Measurements from ENCODE around the gene GLYR1.

The GLYR1 gene

DNA sequence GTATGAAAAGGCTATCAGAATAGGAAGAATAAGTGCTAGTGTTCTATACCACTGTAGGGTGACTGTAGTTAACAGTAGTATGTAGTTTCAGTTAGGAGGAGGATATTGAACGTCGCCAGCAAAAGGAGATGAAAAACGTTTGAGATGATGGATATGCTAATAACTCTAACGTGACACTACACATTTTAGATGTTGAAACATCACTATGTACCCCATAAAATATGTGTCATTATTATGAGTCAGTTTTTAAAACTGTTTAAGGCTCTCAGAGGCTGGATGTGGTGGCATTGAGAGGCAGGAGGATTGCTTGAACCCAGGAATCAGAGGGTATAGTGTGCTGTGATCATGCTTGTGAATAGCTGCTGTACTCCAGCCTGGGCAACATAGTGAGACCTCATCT is 32.0 kb upstream of the GLYR1 start:
- DNase-seq: no peak

DNA sequence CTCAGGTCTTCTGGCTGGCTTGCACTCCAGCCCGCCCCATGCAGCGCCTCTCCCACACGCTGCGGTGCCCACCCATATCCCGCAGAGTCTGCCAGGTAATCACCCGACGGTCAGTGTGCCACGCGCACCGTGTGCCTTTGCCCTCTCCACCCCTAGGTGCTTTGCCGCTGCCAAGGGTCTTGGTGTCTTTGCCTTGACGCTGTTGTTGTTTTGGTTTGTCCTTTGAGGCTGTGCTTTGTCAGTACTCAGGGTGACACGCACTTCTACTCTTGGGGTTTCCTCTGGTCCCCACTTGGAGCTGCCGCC is 30.2 kb upstream of the GLYR1 start:
- no peak for DNase-seq

DNA sequence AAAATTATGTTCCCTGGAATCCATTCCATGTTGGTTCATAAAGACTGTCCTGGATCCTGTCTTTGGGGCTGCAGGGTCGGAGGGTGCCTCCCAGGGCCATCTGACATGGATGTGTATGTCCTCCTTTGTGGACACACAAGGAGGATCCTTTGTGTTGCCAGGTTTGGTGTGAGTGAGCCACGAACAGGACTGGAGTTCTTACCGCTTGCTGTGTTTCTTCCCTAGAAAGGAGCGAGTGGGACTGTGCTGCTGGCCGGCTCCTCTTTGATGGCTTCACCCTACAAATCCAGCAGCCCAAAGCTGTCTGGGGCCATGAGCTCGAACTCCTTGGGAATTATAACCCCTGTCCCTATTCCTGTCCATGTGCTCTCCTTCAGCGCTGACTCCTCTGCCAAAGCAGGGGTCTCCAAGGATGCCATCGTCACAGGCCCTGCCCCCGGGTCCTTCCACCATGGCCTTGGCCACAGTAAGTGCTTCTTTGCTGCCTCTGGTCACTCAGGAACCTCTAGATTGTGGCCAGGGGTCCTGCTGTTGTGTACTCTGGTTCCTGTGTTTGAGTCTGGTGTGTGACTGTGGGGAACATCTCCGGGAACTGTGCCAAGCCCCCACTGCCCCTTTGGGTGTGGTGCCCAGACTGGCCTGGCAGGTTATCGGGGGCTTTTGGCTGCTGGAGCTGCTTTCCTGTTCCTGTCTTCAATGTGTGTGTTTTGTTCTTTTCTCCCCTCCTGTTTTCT is 29.7 kb upstream of the GLYR1 start:
- no peak for DNase-seq

DNA sequence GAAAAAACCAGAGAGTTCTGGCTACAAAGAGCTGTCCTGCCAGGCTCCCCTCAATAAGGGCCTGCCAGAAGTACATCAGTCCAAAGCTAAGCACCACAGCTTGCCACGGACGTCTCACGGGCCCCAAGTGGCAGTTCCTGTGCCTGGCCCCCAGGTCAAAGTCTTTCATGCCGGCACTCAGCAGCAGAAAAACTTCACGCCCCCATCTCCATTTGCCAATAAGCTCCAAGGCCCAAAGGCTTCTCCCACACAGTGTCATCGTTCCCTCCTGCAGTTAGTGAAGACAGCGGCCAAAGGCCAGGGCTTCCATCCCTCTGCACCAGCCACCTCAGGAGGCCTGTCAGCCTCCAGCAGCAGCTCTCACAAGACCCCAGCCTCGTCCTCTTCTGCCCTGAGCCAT is 27.6 kb upstream of the GLYR1 start:
- DNase-seq: no peak

DNA sequence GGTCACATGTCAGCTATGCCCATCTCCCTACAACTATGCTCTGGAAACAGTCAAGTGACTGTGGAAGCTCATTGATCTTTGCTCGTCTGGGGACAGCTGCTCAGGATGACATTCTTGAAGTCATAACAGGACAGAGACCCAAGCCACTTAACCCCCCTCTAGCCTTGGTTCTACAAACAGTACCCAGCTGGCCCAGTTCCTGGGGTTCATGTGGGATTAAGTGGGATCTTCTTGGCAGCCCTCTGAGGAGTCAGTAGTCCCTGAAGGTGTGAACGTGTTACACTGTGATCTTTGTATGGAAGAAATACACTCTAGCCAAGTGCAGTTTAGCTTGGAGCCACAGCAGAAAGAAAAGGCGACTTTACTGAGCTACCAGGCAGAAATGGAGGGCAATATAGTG is 26.0 kb upstream of the GLYR1 start:
- DNase-seq: no peak

DNA sequence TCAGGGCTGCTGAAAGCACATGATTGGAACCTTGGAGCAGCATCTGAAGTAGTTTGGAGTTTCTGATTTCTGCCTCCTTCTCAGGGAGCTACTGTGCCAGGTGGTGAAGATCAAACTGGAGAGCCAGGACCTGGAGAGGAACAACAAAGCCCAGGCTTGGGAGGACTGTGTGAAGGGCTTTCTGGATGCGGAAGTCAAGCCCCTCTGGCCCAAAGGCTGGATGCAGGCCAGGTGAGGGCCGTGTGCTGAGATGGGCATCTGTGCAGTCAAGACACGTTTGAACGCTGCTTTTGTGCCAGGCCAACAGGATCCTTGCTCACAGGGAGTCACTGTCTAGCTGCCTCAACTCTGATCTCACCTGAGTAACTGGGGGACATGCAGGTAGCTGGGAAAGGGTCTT is 24.0 kb upstream of the GLYR1 start:
- DNase-seq: no peak

DNA sequence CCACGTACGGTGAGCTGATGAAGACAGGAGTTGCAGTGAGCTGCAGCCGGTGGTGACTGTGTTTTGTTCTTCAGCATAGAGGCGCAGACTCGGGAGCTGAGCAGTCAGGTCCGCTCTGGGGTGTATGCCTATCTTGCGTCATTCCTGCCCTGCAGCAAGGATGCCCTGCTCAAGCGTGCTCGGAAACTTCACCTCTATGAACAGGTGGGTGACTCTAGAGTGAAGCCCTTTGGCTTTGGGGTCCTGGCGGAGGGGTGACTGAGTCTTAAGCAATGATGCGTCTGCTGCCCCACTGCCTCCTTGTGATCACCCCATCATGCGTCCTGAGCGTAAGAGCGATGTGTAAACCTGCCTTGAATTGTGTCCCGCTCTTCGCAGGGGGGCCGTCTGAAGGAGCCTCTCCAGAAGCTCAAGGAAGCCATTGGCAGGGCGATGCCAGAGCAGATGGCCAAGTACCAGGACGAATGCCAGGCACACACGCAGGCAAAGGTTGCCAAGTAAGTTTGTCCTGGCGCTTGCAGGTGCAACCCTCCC is 23.1 kb upstream of the GLYR1 start:
- DNase-seq: no peak

DNA sequence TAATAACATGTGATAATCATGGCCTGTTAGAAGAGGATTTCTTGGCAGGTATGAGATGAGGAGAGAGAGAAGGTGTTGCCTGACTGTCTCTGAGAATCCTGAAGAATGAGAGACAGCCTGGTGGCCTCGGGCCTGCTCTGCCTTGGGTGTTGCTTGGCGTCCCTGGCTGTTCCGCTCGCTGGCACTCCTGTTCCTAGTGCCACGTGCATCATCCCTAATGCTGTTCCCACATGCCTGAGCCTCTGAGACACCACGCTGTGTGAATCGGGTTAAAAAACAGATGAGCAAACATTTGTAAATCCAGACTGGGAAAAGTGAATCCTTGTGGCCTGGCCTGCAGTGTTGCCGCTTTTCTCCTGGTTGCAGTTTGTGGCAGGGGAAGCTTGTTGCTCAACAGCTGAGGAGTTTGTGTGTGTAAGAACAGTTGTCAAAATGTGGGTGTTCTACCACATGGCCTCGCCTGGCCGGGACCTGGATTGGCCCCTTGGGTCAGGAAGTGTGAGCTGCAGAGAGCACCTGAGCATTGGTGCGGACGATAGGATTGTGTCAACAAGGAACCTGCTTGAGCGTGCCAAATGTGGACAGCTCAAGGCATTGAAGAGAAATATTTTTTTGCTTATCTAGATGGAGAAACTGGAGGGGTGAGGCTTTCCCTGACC is 22.2 kb upstream of the GLYR1 start:
- no peak for DNase-seq

DNA sequence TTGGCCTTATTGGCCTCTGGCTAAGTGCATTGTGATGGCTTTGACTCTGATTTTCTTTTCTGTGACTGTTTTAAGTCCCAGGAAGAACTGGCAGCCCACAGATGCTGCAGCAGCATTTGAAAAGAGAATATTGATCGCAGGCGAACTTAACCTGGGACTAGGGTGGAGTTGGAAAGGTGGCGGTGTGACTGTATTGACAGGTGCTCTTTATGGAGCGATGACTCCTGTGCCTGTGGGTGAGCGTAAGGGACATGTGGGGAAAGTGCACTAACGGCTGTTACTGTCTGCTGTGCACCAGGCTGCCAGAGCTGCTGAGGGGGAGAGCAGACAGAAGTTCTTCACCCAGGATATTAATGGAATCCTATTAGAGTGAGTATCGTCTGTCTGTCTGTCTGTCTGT is 21.4 kb upstream of the GLYR1 start:
- no peak for DNase-seq

DNA sequence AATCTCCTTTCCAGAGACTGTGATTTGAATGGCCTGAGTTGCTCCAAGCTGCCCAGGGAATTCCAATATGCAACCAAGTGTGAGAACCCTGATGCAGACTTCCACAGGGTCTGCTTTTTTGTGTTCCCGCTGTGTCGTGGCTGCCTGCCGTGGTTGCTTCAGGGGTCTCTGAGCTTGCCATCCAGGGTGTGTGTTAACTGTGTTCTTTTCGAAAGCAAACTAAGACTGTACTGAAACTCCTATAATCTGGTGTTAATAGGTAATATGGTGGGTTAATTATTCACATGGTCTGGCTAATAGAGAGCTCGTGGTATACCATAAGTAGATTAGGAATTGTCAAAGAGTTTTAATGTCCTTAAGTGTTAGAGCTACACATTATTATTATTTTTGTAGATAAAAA is 20.9 kb upstream of the GLYR1 start:
- no peak for DNase-seq

DNA sequence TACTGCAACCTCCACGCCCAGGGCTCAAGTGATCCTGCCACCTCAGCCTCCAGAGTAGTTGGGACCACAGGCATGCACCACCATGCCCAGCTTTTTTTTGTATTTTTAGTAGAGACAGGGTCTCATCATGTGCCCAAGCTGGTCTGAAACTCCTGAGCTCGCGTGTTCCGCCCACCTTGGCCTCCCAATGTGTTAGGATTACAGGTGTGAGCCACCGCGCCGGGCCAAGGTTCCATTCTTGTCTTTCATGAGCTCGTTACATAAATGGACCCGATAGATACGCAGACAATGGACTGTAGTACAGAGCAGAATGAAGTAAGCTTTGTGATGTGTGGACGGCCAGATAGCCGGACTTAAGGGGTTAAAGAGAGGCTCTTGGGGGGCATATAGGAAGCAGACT is 19.5 kb upstream of the GLYR1 start:
- no peak for DNase-seq

DNA sequence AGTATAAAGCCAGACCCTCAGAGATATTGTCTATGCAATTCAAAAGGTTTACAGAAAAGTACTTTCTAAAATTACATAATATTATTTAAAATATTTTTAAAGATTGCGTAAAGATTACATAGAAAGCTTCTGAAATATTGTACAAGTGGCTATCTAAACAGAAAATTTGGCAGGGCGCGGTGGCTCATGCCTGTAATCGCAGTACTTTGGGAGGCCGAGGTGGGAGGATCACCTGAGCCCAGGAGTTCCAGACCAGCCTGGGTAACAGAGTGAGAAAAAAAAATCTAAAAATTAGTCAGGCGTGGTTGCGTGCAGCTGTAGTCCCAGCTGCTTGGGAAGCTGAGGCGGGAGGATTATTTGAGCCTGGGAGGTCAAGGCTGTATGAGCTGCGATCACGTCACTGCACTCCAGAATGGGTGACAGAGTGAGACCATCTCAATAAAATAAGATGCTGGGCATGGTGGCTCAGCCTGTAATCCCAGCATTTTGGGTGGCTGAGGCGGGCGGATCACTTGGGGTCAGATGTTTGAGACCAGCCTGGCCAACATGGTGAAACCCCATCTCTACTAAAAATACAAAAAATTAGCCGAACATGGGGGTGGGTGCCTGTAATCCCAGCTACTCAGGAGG is 18.3 kb upstream of the GLYR1 start:
- no peak for DNase-seq

DNA sequence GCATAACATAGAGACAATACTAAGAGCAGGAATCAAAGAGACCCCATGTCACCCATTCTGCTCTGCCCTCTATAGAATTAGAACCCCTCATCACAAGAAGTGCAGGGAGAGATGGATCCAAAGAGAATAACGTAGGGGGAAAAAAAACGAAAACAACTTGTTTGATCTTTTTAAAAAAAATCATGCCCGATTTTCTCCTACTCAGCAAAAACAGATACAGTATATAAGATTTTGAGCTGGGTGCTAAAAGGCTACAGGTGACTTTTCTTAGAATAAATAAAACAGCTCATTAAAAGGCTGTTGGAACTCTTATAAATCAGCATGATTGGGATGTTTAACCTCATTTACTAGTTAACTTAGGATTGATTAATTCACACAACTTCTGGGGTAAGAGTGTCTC is 17.6 kb upstream of the GLYR1 start:
- no peak for DNase-seq

DNA sequence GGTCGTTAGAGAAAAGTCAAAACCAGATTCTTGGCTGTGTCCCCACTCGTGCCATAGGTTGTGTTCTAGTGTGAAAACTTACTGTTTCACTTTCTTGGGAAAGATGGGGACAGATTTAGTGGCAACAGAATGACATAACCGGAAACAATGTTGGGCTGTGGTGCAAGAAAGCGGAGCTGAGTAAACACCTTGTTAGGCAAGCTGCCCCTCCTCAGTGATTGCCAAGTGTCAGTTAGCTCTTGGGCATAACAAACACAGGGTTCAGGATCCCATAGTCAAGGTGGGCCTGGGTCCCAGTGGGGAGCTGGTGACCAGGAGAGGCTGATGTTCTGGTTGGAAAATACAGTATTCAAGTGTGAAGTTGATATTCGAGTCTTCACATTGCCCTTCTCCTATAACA is 15.6 kb upstream of the GLYR1 start:
- no peak for DNase-seq

DNA sequence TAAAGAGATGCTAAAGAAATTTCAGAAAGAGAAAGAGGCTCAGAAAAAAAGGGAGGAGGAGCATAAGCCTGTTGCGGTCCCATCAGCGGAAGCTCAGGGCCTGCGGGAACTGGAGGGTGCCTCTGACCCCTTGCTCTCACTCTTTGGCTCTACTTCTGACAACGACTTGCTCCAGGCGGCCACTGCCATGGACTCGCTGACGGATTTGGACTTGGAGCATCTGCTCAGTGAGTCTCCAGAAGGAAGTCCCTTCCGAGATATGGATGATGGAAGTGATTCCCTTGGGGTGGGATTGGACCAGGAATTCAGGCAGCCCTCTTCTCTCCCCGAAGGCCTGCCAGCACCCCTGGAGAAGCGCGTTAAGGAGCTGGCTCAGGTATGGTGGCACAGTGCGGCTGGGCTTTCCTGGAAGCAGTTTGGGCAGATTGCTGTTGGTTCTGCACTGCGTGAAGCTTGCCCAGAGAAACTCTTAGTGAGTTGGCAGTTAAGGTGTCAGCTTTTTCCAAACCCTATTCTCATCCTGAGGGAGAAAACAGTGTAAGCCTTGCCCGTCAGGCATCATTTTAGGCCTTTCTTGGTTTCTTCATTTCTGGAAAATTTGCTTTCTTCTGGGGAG is 13.7 kb upstream of the GLYR1 start:
- DNase-seq: no peak

DNA sequence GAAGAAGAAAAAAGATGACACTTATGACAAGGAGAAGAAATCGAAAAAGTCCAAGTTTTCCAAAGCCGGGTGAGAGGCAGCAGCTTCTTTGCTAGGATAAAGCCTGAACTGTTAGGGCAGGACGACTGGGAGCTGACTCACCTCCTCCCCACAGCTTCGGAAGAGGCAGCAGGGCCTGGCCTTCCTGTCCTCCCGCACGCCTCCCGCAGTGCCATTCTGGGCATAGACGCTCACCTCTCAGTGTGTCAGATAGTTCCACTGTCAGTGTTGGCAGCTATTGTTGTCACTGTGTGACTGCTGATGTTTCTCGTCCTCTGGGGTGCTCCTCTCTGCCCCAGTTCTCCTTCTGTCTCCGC is 12.8 kb upstream of the GLYR1 start:
- no peak for DNase-seq

DNA sequence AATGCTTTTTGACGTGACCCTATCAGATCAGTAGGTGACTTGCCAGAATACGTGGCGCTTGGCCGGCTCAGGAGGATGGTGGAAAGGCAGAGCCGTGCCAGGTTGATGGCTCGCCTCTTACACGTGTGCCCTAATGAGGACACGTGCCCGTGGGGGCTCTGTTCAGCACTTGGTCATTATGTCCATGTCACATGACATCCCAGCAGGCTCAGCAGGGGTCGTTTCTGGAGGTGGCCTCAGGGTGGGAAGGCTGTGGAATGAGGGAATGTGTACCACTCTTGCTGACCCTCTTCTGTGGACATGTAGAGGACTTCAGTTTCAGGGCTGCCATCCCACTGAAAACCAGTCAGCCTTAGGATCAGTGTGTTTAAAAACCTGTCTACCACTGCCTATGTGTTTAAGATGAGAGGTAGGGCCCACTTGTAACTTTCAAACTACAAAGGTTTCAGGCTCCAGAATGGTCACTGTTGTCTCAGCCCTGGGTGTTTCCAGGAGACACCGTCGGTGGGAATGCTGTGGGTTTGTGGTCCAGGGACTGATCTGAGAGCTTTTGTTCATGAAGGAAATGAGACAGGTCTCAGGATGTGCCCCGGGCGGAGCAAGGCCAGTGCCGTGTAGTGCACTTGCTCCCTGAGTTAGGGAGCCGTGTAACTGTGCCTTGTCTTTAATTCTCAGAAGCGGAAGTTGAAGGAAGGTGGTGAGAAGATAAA is 12.3 kb upstream of the GLYR1 start:
- DNase-seq: no peak

DNA sequence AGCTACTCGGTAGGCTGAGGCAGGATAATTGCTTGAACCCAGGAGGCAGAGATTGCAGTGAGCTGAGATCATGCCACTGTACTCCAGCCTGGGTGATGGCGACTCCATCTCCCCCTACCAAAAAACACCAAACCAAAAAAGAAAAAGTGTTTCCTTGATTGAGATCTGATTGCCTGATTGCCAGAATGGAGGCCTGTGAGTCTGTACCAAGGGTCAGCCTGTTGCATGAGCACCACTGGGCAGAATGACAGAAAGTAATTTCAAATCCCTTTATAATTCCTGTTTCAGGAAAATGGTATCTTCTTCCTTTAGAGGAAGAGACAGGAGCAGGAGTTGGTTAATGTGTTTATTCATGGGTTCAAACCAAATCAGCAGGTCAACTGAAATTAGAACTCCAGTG is 8.7 kb upstream of the GLYR1 start:
- DNase-seq: no peak

DNA sequence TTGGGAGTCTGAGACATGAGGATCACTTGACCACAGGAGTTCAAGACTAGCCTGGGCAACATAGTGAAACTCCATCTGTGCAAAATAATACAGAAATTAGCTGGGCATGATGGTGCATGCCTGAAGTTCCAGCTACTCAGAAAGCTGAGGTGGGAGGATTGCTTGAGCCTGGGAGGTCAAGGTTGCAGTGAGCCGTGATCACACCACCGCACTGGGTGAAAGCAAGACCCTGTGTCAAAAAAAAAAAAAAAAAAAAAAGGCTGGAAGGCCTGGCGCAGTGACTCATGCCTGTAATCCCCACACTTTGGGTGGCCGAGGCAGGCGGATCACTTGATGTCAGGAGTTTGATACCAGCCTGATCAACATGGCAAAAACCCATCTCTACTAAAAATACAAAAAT is 8.3 kb upstream of the GLYR1 start:
- no peak for DNase-seq

DNA sequence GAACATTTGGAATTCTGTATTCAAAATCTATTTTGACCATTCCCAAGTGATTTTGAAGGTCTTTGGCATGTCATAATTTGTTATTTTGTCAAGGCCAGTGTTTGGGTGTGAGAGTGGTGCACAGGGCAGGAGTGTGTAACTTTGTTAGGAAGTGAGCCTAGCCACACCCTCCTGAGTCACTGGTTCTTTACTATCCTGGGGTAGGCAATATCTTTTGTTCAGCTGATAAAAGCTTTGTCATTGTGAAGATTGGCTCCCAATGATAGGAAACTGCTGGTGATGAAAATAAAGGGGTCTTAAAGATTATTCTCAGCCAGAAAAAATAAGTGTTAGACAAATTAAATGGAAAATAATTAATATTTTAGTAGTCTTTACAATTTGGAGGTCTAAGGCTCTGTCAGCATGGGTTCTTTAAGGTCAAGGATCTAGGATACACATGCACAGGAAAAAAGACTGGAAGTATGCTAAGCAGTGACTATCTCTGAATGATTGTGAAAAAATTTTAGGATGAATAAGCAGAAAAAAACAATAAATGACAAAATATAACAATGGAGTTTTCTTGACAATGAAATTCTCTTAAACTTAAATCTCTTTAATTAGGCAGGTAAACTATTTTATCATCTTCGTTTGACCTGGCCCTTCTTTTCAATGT is 5.3 kb upstream of the GLYR1 start:
- no peak for DNase-seq

DNA sequence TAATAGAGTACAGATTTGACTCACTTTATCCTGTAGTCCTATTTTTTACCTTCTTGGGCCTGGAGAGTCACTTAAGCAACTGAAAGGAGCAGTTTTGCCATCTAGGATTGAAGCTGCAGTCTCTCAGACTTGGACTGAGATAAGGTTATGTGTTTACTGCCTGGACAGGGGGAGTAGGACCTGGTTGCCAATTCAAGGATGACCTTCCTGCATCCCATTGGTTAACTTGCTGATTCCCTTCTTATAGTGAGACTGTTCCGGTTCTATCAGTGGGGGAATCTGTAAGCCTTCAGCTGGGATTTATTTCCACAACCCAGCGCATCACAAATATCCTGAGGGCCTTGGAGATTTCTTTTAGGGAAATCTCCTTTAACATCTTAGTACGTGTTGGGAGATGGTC is 3.1 kb upstream of the GLYR1 start:
- no peak for DNase-seq

DNA sequence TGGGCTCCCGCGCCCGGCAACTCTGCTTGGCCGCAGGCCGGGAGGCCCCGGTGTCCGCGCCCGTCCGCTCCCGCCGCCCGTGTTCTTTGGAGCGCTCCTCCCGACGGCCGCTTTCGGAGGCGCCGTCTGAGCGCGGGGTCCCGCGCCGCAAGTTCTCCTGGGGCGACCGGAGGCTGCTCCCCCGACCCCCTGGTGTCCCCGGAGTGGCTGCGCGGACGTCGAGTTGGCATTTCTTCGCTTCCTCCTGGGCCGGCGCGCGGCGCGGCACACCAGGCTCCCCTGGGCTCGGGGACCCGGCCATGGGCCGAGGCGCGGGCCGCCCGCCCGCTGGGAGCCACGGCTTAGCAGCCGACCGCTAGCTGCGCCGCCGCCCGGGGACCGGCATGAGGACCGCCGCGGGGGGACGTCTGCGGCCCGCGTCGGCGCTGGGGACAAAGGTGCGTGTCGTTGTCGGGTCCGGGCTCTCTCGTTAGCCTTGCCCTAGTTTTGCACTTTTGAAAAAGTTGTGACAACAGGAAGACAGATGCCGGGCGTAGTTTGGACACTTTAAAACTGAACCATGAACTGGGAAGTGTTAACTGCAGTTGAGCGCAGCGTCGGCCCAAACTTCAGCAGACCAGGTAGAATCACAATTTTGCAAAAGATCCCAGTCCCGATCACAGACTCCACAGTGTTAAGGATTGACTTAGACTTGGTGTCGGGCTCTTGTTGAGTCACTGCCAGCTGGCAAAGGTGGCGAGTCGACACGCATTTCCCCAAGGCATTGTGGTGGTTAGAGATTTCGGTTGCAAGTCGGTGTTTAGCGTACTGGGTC is 893 bp upstream of the GLYR1 start:
- no peak for DNase-seq
